ENCODE results near the gene ALDH1A1.

GRCh38 chr9:72886386-72886785 is 66.5 kb downstream of the ALDH1A1 start:
- TF ChIP-seq CTCF (conservative IDR thresholded peaks at IDR 0.05; ENCODE audit: low read depth, low read length) (no peak), EZH2 (IDR thresholded peaks at IDR 0.05; ENCODE audit: borderline replicate concordance, low read depth, low read length, poor library complexity, severe bottlenecking) (no peak)
